Glomerular visceral epithelial cell (primary cell): ENCODE measurements around the gene CEP19.

Experiments
- DNase-seq: peaks from one replicate; pipeline ENCODE4 v3.0.0-alpha.2; 2016; ENCODE audit errors: extremely low spot score

The CEP19 gene

DNA sequence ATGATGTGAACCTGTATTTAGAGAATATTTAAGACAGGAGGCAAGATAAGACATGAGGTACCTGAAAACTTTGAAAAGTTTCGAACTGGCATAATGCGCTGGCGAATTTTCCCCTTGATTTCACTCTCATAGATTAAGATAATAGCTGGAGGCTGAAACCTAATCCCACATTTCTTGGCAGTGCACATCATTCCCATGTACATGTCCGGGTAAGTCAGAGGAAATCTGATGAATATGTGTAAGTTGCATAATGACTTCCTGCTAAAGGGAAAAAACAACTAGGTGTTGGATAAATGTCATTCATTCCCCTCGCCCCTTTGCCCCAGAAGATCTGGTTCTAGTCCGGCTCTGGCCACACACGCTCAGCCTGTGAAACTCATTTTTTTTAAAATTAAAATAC lies 3.6 kb downstream of the CEP19 start:
- DNase-seq: no peak

DNA sequence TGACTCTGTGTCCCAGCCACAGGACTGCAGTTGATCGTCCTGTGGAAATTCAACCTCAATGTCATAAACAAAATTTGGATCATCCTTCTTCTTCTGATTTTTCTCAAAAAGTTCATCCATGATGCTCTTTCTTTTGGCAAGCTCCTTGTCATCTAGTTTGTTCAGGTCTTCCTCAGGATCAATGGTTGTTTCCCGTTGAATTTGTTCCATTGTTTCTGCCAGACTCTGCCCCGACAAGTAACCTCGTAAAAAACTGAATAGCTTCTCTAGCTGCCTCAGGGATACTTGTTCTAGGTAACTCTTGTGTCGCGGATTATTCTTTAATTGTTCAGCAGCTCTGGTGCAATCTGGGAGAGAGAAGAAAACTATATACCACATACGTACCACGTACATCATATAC lies 4.5 kb downstream of the CEP19 start:
- DNase-seq: no peak

DNA sequence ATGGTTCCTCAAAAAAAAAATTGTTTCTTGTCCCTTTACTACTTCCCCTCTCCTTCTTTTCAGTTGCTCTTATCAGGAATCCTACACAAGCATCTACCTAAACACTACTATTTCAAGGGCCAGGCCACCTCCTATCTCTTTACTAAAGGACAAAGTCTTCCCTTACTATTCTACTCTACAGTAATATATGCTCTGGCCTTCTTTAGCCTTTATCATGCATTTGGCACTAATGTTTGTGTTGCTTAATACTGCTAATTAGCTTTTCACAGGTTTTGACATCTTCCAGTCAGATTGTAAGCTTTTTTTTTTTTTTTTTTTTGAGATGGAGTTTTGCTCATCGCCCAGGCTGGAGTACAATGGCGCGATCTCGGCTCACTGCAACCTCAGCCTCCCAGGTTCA lies 5.3 kb downstream of the CEP19 start:
- no peak for DNase-seq

DNA sequence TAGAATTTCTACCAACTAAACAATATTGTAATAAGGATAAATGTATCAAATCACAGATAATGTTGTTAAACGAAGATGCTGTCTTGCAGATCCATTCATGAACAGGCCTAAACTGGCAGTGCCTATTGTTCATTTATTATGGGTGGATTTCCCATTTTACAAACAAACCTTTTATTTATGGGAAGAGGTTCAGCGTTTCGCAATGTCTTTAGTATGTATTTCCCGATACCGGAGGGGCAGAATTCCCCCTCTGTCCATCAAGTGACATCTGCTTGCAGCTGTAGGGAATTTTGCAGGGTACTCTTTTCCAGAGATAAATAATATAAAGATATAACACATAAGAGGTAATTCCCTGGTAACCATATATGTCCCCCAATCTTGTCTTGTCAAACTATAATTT lies 5.7 kb downstream of the CEP19 start:
- no peak for DNase-seq

DNA sequence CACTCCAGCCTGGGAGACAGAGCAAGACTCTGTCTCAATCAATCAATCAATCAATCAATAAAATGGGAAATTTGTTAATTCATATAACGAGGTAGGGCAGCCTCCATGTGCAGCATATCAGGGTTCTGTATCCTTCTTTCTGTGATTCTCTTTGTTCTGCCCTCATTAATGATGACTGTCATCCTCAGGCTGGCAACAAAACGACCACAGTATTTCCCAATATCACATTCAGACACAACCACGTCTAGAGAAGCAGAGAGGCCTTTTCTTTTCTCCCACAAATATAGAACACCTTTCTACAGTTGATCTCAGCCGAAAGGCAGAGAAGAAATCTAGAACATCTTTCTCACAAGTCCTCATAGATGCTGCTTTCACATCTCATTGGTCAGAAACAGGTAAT lies 11.2 kb downstream of the CEP19 start:
- no peak for DNase-seq

DNA sequence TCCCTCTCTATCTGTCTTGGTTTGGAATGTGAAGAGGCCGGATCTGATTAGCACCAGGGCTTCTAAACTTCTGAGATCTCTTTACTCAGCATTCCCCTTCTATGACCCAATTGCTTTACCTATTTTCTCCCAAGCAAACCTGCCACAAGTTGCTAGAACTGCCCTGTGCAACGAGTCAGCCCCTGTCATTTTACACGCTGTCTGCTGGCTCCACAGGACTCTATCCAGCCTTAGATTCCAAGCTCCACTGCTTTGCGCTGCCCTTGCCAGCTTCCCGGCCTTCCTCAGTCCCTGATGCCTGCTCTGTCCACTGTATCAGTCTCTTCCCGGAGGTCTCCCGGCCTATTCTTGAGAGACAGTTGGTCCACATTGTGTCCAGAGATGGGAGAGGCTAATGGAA lies 12.3 kb downstream of the CEP19 start:
- DNase-seq: no peak

DNA sequence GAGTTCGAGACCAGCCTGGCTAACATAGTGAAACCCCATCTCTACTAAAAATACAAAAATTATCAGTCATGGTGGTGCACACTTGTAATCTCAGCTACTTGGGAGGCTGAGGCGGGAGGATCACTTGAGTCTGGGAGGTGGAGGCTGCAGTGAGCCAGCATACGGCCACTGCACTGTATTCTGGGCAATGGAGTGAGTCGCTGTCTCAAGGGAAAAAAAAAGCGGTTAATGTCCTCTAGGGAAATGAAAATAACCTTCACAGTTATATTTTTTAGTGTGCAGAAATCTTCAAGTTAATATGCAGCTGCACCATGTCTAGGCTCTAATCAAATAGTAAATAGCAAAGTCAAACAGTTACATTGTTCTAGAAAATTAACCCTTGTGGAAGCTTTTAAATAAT lies 14.8 kb downstream of the CEP19 start:
- DNase-seq: no peak

DNA sequence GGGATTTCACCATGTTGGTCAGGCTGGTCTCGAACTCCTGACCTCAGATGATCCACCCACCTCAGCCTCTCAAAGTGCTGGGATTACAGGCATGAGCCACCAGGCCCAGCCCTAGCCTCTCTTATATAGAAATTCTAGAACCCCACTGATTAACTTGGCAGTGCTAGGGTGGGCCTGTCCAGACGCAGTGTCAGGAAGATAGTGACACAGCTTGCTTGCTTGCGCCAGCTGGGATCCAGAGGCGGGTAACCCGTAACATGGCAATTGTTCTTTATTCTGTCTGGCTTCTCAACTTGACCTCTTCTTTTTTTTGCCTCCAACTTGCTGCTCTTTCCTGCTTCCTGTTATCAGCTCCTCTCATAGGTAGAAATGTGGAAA lies 16.2 kb downstream of the CEP19 start:
- DNase-seq: no peak

DNA sequence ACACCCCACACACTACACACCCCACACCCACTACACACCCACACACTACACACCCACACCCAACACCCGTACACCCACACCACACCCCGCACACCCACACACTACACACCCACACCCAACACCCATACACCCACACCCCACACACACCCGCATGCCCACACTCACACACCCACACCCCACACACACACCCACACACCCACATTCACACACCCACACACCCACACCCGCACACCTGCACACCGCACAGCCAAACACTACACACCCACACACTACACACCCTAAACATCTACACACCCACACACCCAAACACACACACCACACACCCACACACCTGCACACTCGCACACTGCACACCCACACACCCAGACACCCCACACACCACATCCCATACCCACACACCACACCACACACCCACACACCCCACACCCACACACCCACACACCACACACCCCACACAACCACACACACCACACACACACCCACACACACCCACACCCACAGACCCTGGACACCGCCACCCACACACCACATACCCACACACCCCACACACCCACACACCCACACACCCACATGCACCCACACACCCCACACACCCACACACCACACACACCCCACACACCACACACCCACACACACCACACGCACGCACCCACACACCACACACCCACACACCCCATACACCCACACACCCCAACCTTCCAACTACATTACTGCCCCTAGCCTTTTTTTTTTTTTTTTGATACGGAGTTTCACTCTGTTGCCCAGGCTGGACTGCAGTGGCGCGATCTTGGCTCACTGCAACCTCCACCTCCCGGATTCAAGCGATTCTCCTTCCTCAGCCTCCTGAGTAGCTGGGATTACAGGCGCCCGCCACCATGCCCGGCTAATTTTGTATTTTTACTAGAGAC lies 16.9 kb downstream of the CEP19 start:
- no peak for DNase-seq

DNA sequence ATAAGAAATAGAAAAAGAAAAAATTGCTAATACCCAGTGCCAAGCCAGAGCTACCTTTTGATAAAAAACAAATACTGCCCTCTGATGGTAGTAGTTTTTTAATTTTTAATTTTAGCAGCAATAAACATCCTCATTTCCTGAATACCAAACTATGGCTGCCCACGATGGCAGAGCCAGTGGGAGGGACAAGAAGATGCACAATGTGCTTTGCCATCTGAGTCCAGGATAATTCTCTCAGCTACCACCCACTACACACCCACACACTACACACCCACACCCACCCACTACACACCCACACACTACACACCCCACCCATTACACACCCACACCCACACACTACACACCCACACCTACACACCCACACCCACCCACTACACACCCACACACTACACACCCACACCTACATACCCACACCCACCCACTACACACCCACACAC lies 17.8 kb downstream of the CEP19 start:
- no peak for DNase-seq

DNA sequence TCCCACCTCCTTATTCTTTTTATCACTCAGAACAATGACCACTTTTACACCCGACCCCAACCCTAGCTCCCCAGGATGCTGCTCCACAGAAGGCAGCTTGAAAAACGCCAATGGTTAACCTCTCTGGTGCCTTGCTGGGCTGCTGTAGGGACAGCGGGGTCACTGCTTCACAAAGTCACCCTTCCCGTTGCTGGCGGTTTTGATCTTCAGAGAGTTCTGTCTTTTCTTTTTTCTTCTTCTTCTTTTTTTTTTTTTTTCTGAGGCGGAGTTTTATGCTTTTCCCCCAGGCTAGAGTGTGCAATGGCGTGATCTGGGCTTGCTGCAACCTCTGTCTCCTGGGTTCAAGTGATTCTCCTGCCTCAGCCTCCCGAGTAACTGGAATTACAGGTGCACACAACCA lies 20.7 kb downstream of the CEP19 start:
- no peak for DNase-seq

DNA sequence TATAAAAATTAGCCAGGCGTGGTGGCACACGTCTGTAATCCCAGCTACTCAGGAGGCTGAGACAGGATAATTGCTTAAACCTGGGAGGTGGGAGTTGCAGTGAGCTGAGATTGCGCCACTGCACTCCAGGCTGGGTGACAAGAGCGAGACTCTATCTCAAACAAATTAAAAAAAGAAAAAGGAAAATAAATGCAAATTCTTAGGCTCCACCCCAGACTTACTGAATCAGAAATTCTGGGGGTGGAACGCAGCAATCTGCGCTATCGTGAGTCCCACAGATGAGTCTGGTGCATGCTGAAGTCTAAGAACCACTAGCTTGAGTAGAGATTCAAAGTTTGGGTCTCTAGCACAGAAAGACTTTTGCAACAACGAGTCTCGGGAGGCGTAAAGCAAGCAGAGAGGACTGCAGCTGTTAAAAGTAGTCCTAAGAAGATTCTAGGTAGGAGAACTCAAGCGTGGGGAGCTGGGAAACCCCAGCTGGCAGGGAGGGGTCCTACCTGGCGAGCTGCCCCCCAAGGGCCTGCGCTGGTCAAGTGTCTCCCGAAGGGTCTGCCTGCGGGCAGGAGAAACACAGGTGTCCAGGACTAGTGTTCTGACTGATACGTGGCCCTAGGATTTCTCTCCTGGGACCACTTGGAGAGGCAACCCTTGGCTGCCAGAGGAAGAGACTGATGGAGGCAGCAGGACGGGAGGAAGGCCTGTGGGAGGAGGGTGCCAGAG lies 21.9 kb downstream of the CEP19 start:
- no peak for DNase-seq

DNA sequence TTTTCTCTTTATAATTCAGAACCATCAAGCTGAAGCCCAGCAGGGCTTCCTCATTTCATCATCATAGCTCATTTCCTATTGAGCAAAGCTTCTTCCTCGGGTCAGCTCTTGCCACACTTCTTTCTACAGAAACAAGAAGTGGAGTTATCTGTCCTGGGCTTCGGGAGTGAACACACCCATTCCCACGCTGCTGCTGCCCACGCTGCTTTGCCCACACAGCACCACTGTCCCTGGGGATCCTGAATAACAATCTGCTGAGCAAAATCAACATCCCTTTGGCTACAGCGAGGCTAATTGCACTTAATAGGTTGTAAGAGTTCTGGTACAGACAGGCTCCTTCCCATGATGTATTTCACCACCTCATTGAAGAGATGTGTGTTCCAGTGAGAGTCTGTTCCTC lies 23.7 kb downstream of the CEP19 start:
- DNase-seq: no peak

DNA sequence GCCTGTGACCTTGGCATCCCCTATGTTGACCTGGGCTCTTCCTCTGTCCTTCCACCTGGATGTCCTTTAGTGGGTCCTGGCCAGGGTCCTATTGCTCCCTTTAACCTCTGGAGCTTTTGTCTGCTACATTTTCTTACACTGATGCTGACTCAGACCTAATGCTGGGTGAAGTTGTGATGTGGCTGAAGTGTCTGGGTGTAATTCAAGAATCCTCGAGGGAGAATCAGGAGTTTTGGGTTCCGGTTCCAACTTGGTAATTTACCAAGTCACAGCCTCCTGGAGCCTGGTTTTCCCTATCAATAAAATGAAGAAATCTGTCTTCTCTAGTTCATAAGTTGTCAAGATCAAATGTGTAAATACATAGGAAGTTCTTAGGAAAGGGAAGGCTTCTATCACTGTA lies 25.6 kb downstream of the CEP19 start:
- DNase-seq: no peak

DNA sequence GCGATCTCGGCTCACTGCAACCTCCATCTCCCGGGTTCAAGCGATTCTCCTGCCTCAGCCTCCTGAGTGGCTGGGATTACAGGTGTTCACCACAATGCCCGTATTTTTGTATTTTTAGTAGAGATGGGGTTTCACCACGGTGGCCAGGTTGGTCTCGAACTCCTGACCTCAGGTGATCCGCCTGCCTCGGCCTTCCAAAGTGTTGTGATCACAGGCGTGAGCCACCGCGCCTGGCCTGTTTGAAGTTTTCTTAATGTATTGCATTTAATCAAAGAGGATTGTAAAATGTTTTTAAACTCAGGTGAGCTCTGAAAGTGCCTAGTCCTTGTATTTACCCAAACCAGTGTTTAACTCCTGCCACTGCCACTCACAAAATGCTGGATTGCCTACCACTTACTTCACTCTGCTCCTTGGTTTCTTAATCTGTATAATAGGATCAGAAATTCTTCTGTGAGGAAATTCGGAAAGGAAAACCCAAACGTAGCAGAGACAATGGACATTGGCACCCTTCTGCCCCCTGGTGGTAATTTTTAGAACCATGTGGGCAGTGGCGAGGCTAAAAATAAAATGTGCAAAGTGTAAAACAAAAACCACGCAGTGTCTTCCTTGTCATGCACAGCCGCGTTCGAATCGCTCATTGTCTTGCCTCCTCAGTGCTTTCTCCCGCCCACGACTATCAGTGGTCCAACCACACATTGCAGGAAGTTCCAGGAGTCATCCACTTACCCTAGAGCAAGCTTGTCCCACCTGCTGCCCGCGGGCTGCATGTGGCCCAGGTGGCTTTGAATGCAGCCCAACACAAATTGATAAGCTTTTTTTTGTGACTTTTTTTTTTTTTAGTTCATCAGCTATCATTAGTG lies 27.3 kb downstream of the CEP19 start:
- DNase-seq: peak; percentile 64

DNA sequence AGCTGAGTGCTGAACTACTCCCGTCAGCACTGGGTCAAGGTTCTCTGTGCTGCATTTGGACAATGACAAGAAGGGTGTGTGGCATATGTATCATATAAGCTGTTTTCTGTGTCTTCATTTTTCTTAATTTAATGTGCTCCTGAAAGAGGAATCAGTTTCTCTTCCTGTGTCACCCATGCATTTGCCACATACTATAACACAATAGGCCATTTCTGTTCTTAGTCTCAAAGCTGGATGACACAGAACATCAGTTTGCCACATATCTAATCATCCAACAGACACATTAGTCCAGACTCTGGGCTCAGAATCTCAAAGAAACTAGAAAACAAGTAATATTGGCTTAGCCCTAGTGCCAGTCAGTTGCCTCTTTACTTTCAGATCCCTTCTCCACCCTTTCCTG lies 34.1 kb downstream of the CEP19 start:
- no peak for DNase-seq

DNA sequence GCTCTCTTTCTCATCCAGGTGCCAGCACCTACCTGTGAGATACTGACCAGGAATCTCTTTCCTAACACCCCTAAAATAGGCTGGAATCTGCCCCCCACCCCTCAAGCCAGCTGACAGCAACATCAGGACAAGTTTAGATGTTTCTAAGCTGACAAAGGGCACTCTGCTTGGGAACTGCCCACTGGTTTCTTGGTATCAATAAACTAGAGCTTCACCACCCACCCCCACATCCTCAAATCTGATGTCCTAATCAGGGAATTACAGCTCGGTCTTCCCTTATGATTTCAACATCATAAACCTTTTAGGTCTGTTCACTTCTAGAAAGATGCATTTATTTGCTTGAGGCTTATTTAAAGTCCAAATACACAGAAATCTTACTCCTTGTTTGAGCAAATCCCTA lies 34.7 kb downstream of the CEP19 start:
- DNase-seq: no peak

DNA sequence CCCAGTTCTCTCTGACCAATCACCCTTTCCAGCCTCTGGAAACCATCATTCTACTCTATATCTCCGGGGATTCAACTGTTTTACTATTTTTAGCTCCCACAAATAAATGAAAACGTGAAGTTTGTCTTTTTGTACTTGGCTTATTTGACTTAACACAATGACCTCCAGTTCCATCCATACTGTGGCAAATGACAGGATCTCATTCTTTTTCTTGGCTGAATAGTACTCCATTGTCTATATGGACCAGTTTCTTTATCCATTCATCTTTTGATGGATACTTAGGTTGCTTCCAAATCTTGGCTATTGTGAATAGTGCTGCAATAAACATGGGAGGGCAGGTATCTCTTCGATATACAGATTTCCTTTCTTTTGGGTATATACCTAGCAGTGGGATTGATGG lies 38.4 kb downstream of the CEP19 start:
- DNase-seq: no peak

DNA sequence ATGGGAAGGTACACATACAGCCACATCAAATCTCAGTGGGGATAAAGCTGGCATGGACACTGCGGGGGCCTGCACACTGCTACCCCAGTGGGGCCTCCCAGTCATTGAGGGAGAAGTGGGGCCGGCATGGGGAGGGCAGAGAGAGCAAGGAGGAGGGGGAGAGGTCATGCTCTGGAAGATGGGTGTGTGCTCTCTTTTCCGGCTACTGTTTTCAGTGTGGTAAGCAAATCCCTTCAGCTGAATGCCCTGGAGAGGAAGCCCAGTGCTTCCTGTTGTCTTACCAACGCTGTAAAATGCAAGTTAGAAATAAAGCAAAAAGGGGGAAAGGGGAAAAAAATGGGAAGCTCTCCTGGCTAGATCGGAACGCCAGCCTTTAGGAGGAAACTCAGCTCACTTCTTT lies 41.7 kb downstream of the CEP19 start:
- no peak for DNase-seq

DNA sequence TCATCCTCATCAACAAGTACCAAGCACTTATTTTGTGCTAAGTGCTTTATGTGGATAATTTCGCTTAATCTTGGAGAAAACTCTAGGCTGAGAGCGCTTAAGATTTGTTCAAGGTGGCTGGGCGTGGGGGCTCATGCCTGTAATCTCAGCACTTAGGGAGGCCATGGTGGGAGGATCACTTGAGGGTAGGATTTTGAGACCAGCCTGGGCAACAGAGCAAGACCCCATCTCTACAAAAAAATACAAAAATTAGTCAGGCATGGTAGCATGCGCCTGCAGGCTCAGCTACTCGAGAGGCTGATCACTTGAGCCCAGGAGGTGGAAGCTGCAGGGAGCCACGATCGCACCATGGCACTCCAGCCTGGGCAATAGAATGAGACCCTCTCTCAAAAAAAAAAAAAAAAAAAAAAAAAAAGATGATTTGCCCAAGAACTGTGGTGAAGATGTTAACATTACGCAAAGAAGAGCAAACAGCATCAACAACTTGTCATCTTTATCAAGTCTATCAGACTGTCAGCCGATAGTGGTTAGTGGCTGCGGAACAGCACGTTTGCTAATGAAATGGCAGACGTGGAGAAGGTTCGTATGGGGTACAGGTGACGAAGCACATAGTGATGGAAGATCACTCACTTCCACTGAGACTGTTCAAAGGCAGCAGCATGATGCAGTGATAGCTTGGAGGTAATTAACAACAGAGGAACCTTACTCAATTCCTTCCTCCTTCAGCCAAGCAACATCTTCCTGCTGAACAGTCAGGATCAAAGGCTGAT lies 44.8 kb downstream of the CEP19 start:
- DNase-seq: no peak

DNA sequence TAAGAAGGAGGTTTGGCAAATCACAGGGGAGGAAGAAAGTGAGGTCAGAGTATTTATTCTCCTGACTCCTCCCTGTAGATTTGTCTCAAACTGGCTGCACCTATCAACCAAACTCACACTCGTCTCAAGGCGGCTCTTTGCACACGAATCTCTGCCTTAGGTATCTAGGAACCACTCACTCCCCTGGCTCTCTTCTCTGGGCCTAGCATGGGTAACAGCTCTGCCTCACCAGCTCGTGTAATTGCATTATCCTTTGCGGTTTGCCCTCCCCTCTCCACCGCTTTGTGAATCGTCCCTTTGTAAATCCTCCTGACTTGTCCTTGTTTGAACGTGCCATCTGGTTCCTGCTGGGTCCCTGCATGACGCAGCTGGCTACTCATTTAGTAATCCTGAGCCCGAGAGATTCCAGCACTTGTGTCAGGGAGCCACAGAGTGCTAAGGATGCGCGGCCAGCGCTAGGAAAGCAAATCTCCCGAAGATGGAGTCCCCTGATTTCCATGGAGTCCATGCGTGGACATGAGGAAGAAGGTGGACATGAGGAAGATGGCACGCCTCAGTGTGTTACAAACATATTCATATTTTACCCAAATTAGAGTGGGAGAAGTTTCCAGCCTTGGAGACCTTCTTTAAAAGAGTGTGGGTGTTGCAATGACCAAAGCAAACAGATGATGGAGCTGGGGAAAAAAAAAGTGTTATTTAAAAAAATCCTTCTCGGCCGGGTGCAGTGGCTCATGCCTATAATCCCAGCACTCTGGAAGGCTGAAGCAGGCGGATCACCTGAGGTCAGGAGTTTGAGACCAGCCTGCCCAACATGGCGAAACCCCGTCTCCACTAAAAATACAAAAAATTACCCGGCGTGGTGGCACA lies 45.8 kb downstream of the CEP19 start:
- DNase-seq: peak; percentile 61
